Measurements from ENCODE around the gene ISG20L2.
"Not testable (repeated sequence)": the region's sequence is repeated elsewhere in the genome, so short reads cannot be mapped to it uniquely, and the experiment has no call there.

The ISG20L2 gene

GRCh38 chr1:156760796-156761104 is 32.2 kb upstream of the ISG20L2 start:
- TF ChIP-seq, protein P1, sequence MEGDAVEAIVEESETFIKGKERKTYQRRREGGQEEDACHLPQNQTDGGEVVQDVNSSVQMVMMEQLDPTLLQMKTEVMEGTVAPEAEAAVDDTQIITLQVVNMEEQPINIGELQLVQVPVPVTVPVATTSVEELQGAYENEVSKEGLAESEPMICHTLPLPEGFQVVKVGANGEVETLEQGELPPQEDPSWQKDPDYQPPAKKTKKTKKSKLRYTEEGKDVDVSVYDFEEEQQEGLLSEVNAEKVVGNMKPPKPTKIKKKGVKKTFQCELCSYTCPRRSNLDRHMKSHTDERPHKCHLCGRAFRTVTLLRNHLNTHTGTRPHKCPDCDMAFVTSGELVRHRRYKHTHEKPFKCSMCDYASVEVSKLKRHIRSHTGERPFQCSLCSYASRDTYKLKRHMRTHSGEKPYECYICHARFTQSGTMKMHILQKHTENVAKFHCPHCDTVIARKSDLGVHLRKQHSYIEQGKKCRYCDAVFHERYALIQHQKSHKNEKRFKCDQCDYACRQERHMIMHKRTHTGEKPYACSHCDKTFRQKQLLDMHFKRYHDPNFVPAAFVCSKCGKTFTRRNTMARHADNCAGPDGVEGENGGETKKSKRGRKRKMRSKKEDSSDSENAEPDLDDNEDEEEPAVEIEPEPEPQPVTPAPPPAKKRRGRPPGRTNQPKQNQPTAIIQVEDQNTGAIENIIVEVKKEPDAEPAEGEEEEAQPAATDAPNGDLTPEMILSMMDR (IDR thresholded peaks at IDR 0.05; ENCODE audit: low read depth, low read length): no peak

GRCh38 chr1:156760092-156760795 is 31.7 kb upstream of the ISG20L2 start:
- no peak overlapping the region for H3K4me3 ChIP-seq (ENCODE audit: low read depth, low read length)
- TF ChIP-seq, protein P1 (IDR thresholded peaks at IDR 0.05; ENCODE audit: low read depth, low read length): no peak

More at GRCh38 chr1:156760796-156761104, 32.2 kb upstream of the ISG20L2 start:
- no peak overlapping the region for H3K4me3 ChIP-seq (ENCODE audit: low read depth, low read length)

GRCh38 chr1:156757572-156758253 is 29.1 kb upstream of the ISG20L2 start:
- not testable (repeated sequence) for H3K4me3 ChIP-seq (ENCODE audit: low read depth, low read length)

GRCh38 chr1:156756355-156756754 is 27.8 kb upstream of the ISG20L2 start:
- H3K4me3 ChIP-seq (ENCODE audit: low read depth, low read length): no peak overlapping the region
- TF ChIP-seq, protein P1 (IDR thresholded peaks at IDR 0.05; ENCODE audit: low read depth, low read length): no peak

DNA sequence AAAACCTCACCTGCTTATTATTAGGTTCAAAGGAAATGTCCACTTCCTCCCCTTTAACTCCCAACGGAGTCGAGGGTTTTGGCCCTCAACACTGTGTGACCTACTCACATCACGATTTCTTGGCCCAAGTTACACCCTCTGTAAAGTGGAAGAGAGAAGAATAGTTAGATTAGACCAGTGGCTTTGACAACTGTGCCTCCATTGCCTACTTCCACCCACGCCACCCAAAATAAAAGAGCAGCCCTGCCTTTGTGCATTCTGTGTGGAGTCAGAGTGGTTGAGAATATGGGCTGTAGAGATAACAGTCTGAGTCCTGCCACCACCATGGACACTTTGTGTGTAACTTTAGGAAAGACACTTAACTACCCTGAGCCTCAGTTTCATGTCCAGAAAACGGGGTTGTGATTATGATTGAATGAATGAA is 27.0 kb upstream of the ISG20L2 start:
- no peak overlapping the region for H3K4me3 ChIP-seq (ENCODE audit: low read depth, low read length)
- TF ChIP-seq, protein P1 (IDR thresholded peaks at IDR 0.05; ENCODE audit: low read depth, low read length): no peak

DNA sequence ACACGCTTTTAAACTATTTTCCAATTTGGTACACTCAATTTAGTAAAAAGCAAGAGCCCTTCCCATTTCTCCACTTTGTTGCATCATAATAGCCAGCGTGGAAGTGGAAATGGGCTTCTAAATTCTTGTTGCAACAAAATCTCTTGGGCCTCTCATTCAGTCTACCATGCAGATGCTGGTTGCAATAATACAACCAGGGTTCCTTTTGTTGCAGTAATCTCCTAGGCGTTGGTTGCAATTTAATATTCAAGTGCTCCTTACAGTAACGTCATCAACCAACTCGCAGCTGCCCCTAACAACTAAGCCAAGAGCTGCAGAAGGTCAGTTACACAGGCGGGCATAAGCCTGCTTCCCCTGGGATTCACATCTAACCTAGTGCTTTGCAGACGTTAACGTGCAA is 25.7 kb upstream of the ISG20L2 start:
- TF ChIP-seq, protein P1 (IDR thresholded peaks at IDR 0.05; ENCODE audit: low read depth, low read length): no peak
- no peak overlapping the region for H3K4me3 ChIP-seq (ENCODE audit: low read depth, low read length)

DNA sequence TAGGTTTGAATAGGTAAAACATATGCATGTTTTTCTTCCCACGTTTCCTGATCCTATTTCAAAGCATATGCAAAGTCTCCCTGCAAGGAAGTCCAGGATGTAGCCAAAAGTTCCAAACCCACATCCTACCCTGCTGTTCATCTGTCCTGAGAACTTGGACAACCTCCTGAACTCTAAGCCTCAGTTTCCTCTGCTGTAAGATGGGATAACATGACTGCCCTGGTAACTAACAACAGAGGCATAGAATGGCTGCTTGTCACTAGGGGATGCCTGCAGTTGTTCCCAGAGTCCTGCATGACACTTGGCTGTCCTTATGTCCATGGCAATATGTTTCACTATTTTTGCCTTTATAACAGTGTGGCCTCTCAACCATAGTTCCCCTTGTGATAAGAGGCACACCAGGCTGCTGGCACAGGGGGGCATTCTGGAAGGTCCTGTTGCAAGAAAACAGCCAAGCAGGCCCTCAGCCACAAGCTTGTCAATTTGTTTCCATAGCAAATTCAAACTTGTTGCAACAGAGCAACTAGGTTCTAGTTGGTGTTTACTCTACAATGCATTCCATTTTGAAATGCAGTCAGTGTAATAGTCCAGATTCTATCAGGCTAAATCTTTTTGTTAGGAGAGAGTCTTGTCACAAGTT is 24.4 kb upstream of the ISG20L2 start:
- H3K4me3 ChIP-seq (ENCODE audit: low read depth, low read length): peak overlapping the region; percentile 88
- TF ChIP-seq, protein P1 (IDR thresholded peaks at IDR 0.05; ENCODE audit: low read depth, low read length): no peak
